Keratinocyte (primary cell): ENCODE results near the gene ERRFI1. TPM values are rescaled to one million over a fixed set of nuclear protein-coding genes. Genes with fewer than 3 reads are reported as not detected.
A peak's percentile ranks its signal among the peaks of the same experiment; 100 is the strongest.

Source experiments
- DNase-seq: peaks from one replicate; pipeline ENCODE4 v3.0.0-alpha.2; 2011; ENCODE audit warnings: low read depth, missing footprints, low spot score
- FAIRE-seq: peaks from 2 replicates; lab custom pipeline; 2011; peaks lifted over from hg19 to GRCh38; lab: Jason Lieb, UNC
- H2AFZ ChIP-seq: 2 replicates; pipeline ENCODE4 v1.6.0; 2012; ENCODE audit warnings: low read length, control low read depth, inconsistent platforms; ENCODE audit not compliant: control insufficient read depth
- H3K27ac ChIP-seq: 2 replicates; pipeline ENCODE4 v1.5.1; 2011; ENCODE audit warnings: low read length; ENCODE audit not compliant: control insufficient read depth, insufficient read depth
- H3K27me3 ChIP-seq: 3 replicates; pipeline ENCODE4 v1.6.0; 2011; ENCODE audit warnings: low read length; ENCODE audit not compliant: control insufficient read depth, insufficient read depth; ENCODE audit errors: extremely low read depth
- H3K36me3 ChIP-seq, 2 experiments: 2 replicates in 1 of 2; 3 replicates in 1 of 2; pipeline ENCODE4 v1.5.1; 2011; ENCODE audit warnings: low read length in 2 of 2, mild to moderate bottlenecking in 1 of 2; ENCODE audit not compliant: control insufficient read depth in 2 of 2, insufficient read depth in 2 of 2; ENCODE audit errors: extremely low read depth in 1 of 2
- H3K4me1 ChIP-seq: 3 replicates; pipeline ENCODE4 v1.5.1; 2011; ENCODE audit warnings: low read length; ENCODE audit not compliant: control insufficient read depth, insufficient read depth; ENCODE audit errors: extremely low read depth
- H3K4me2 ChIP-seq: 3 replicates; pipeline ENCODE4 v1.6.0; 2011; ENCODE audit warnings: low read depth, low read length; ENCODE audit not compliant: control insufficient read depth, insufficient read depth; ENCODE audit errors: extremely low read depth
- H3K4me3 ChIP-seq, 3 experiments: fragments of 200-600 bp in 1 of 3; sonication (generic) in 1 of 3; 2 replicates in 2 of 3; 3 replicates in 1 of 3; pipeline ENCODE4 v1.5.1; 2011 to 2016; ENCODE audit warnings: low read length in 3 of 3, mild to moderate bottlenecking in 3 of 3, control low read depth in 2 of 3, inconsistent platforms in 1 of 3, low read depth in 1 of 3, mixed read lengths in 1 of 3, mixed run types in 1 of 3, moderate library complexity in 1 of 3; ENCODE audit not compliant: control insufficient read depth in 2 of 3, insufficient read depth in 2 of 3; ENCODE audit errors: extremely low read depth in 1 of 3
- H3K79me2 ChIP-seq: 2 replicates; pipeline ENCODE4 v1.6.0; 2012; ENCODE audit warnings: low read length; ENCODE audit not compliant: control insufficient read depth, insufficient read depth
- H3K9ac ChIP-seq: 3 replicates; pipeline ENCODE4 v1.6.0; 2011; ENCODE audit warnings: low read length; ENCODE audit not compliant: control insufficient read depth, insufficient read depth; ENCODE audit errors: extremely low read depth
- H3K9me1 ChIP-seq: 3 replicates; pipeline ENCODE4 v1.6.0; 2011; ENCODE audit warnings: low read length; ENCODE audit not compliant: control insufficient read depth, insufficient read depth; ENCODE audit errors: extremely low read depth
- H3K9me3 ChIP-seq: 2 replicates; pipeline ENCODE4 v1.5.1; 2012; ENCODE audit warnings: low read depth, low read length; ENCODE audit not compliant: control insufficient read depth
- H4K20me1 ChIP-seq: 3 replicates; pipeline ENCODE4 v1.6.0; 2011; ENCODE audit warnings: low read length; ENCODE audit not compliant: control insufficient read depth, insufficient read depth; ENCODE audit errors: extremely low read depth
- CTCF ChIP-seq, 3 experiments: IDR thresholded peaks in 1 of 3; conservative IDR thresholded peaks in 1 of 3; optimal IDR thresholded peaks in 1 of 3; 2 replicates in 2 of 3; 3 replicates in 1 of 3; pipeline versions ENCODE3 to v1.5.1; 2011; ENCODE audit warnings: low read length in 3 of 3, mild to moderate bottlenecking in 3 of 3, moderate library complexity in 2 of 3, control low read depth in 1 of 3, inconsistent platforms in 1 of 3; ENCODE audit not compliant: insufficient read depth in 2 of 3; ENCODE audit errors: extremely low read depth in 1 of 3
- EZH2 ChIP-seq: IDR thresholded peaks from one replicate; pipeline ENCODE4 v1.6.1; 2012; ENCODE audit warnings: inconsistent platforms, mild to moderate bottlenecking, low read length, moderate library complexity
- dilution Hi-C: fragments of 300-500 bp; cut with MboI; formaldehyde crosslinking; loops from one replicate; pipeline ENCODE4 v1.7.0; 2020; ENCODE audit warnings: low sequenced_read_pairs; ENCODE audit not compliant: extremely low pct_ligation_motif_present
- polyA plus RNA-seq, 5 experiments: library from polyadenylated mRNA; depleted of rRNA in 3 of 5; stranded (reverse) in 3 of 5; stranded (forward) in 1 of 5; unstranded in 1 of 5; fragments of >200 nt; gene quantifications; 1 replicate in 1 of 5; 2 replicates in 3 of 5; 3 replicates in 1 of 5; pipeline versions ENCODE4 v1.2.1 to v1.2.3, GENCODE V29; 2011 to 2012; ENCODE audit warnings: missing spikeins in 2 of 5, low read depth in 1 of 5, low replicate concordance in 1 of 5

ERRFI1 gene
- polyA plus RNA-seq, 1 donor (not counting 4 experiments of a cell fraction or from before 2014, with no cell fraction given), result 130 TPM

DNA sequence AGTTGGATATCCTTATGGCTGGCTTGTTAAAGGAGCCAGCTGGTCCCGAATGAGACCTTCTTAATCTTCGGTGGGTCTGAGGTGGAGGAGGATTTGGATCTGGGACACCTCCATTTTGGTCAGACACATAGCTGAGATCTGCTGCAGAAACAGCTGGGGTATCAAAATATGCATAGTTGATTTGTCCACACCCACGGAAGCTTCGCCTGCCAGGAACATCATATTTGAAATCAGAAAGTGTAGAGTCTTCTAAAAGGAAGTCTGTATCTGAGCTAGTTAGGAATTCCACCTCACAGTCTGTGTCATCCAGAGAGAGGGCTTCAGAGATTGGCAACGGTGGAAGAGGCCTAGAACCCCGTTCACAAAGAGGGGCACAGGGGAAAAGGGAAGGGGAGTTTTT, 12.3 kb downstream of the ERRFI1 start:
- Histone ChIP-seq H3K4me1 (peaks cover 50% of the 10 kb centered on the region), H3K9me3 (no peaks in the 10 kb centered on the region), H3K27me3 (no peaks in the 10 kb centered on the region), H2AFZ (no peak overlapping the region), H3K4me3 (no peak overlapping the region), H3K4me2 (no peak overlapping the region), H3K79me2 (peaks cover 74% of the 10 kb centered on the region), H3K27ac (peak overlapping the region; percentile 59), H3K36me3 (peaks cover 28 to 70% of the 10 kb centered on the region in 2 experiments), H3K9me1 (peaks cover 5% of the 10 kb centered on the region), H4K20me1 (peaks cover 23% of the 10 kb centered on the region), H3K9ac (no peak overlapping the region)
- peak; percentile 43 for FAIRE-seq
- TF ChIP-seq EZH2 (no peak), CTCF (optimal IDR thresholded peaks at IDR 0.05 in 1 of 3, IDR thresholded peaks at IDR 0.05 in 1 of 3, conservative IDR thresholded peaks at IDR 0.05 in 1 of 3; ENCODE audit: extremely low read depth in 1 of 3, insufficient read depth in 2 of 3, low read length in 3 of 3) (no peak)
- dilution Hi-C loops, result loop anchor here (25.0 kb wide), 1 partner anchor 299 kb away; the partner anchor contains the start of gene SLC45A1
- DNase-seq, result no peak

DNA sequence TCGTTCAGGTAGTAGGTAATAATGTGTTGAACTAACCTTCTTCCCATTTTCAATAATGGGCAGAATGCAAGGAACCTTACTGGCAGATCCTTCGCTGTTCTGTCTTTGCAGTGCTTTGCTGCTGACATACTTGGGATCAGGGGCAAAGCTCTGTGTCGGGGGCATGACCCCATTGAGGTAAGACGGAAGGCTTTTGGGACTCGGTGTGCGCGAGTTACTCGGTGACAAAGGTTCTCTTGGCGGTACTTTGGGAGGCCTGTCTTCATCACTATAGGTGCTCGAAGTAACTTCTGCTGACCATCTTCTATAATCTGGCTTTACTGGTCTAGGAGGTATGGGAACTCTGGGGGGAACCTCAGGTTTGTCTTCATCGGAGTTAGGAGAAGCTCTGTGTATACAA, 12.7 kb downstream of the ERRFI1 start:
- H4K20me1 ChIP-seq, result peaks cover 23% of the 10 kb centered on the region
- dilution Hi-C loops, result loop anchor here (25.0 kb wide), 1 partner anchor 299 kb away; the partner anchor contains the start of gene SLC45A1

More for the DNA sequence above, 12.7 kb downstream of the ERRFI1 start:
- no peak overlapping the region for H3K9ac ChIP-seq
- peaks cover 28 to 70% of the 10 kb centered on the region in 2 experiments for H3K36me3 ChIP-seq
- no peaks in the 10 kb centered on the region for H3K9me3 ChIP-seq
- no peak overlapping the region for H3K4me3 ChIP-seq
- DNase-seq (no peak), FAIRE-seq (no peak)
- H3K27me3 ChIP-seq, result no peaks in the 10 kb centered on the region
- H3K9me1 ChIP-seq, result peaks cover 5% of the 10 kb centered on the region
- peaks cover 70% of the 10 kb centered on the region for H3K79me2 ChIP-seq
- H3K4me1 ChIP-seq, result peaks cover 46% of the 10 kb centered on the region
- no peak overlapping the region for H2AFZ ChIP-seq
- H3K4me2 ChIP-seq, result no peak overlapping the region
- TF ChIP-seq CTCF (optimal IDR thresholded peaks at IDR 0.05 in 1 of 3, IDR thresholded peaks at IDR 0.05 in 1 of 3, conservative IDR thresholded peaks at IDR 0.05 in 1 of 3; ENCODE audit: extremely low read depth in 1 of 3, insufficient read depth in 2 of 3, low read length in 3 of 3) (no peak), EZH2 (no peak)
- peak overlapping the region; percentile 26 for H3K27ac ChIP-seq
